Activated CD4-positive, alpha-beta T cell treated with anti-CD3 and anti-CD28 coated beads, Interleukin-10, Interleukin-2, amounts not matched to agents 100 ng/mL and 50 ng/mL, durations not matched to agents 16 hours and 8 hours (primary cell): ENCODE measurements around the gene FOXC2.

Source experiments
- DNase-seq: peaks from one replicate; pipeline ENCODE4 v3.0.0-alpha.2; 2020

The FOXC2 gene

GRCh38 chr16:86558355-86559193, 8.1 kb upstream of the FOXC2 start:
- DNase-seq = no peak

GRCh38 chr16:86559802-86560305, 6.8 kb upstream of the FOXC2 start:
- DNase-seq = no peak

GRCh38 chr16:86562356-86562755, 4.3 kb upstream of the FOXC2 start:
- DNase-seq = no peak

- peak; percentile 89 for DNase-seq
Measured at GRCh38 chr16:86563469-86564345, 2.9 kb upstream of the FOXC2 start.

- no peak for DNase-seq
Measured at GRCh38 chr16:86565181-86565631, 1.4 kb upstream of the FOXC2 start.

- no peak for DNase-seq
Measured at GRCh38 chr16:86565644-86566511, 751 bp upstream of the FOXC2 start.

GRCh38 chr16:86566966-86567700, 504 bp downstream of the FOXC2 start:
- no peak for DNase-seq

- no peak for DNase-seq
Measured at GRCh38 chr16:86567701-86568581, 1.3 kb downstream of the FOXC2 start.

GRCh38 chr16:86568677-86569623, 2.3 kb downstream of the FOXC2 start:
- DNase-seq = no peak

- no peak for DNase-seq
Measured at GRCh38 chr16:86569701-86570447, 3.2 kb downstream of the FOXC2 start.

- no peak for DNase-seq
Measured at GRCh38 chr16:86570558-86571529, 4.2 kb downstream of the FOXC2 start.

GRCh38 chr16:86571530-86571915, 4.9 kb downstream of the FOXC2 start:
- DNase-seq = no peak

- DNase-seq = no peak
Measured at GRCh38 chr16:86572041-86572521, 5.5 kb downstream of the FOXC2 start.

GRCh38 chr16:86572606-86573005, 6.0 kb downstream of the FOXC2 start:
- DNase-seq = no peak

GRCh38 chr16:86573215-86573614, 6.6 kb downstream of the FOXC2 start:
- no peak for DNase-seq

- DNase-seq = no peak
Measured at GRCh38 chr16:86573646-86574508, 7.2 kb downstream of the FOXC2 start.
